Lower lobe of right lung (tissue), 2 donors: ENCODE measurements around the gene DIS3L2. TPM values are rescaled to one million over a fixed set of nuclear protein-coding genes. Genes with fewer than 3 reads are reported as not detected.
"Not testable (repeated sequence)": the region's sequence is repeated elsewhere in the genome, so short reads cannot be mapped to it uniquely, and the experiment has no call there.

Source experiments
- ATAC-seq, 2 donors: fragments of 200-7000 bp; cut with Tn5 transposase; one replicate each; pipeline ENCODE4 v1.9.1; 2020 to 2022; ENCODE audit warnings: mild to moderate bottlenecking in 2 of 2, moderate library complexity in 2 of 2
- DNase-seq: peaks from one replicate; pipeline ENCODE4 v3.0.0-alpha.2; 2020
- H3K27ac ChIP-seq: fragments of 200-600 bp; one replicate; pipeline ENCODE4 v1.8.0; 2022
- H3K27me3 ChIP-seq: fragments of 200-600 bp; one replicate; pipeline ENCODE4 v1.8.0; 2022; ENCODE audit warnings: low read depth
- H3K36me3 ChIP-seq: fragments of 200-600 bp; one replicate; pipeline ENCODE4 v1.8.0; 2022; ENCODE audit warnings: mild to moderate bottlenecking
- H3K4me1 ChIP-seq: fragments of 200-600 bp; one replicate; pipeline ENCODE4 v1.8.0; 2022
- H3K4me3 ChIP-seq: fragments of 200-600 bp; one replicate; pipeline ENCODE4 v1.8.0; 2022; ENCODE audit warnings: mild to moderate bottlenecking
- H3K9me3 ChIP-seq: fragments of 200-600 bp; one replicate; pipeline ENCODE4 v1.8.0; 2022
- intact Hi-C: fragments of 100-400 bp; cut with DNase I; formaldehyde crosslinking; loops from one replicate; pipeline ENCODE4 v1.11.0; 2022
- total RNA-seq: library from RNA; stranded (reverse); fragmentation: NEBNext Ultra II Directional; extraction: Animal tissue kit (Norgen Biotek cat#: 25700); gene quantifications from one replicate; pipeline ENCODE4 v1.2.1, GENCODE V29; 2021
- TF ChIP-seq, protein P1 (sequence below): fragments of 200-600 bp; IDR thresholded peaks from one replicate; pipeline ENCODE4 v1.8.0; 2022; ENCODE audit warnings: antibody characterized with exemption, mild to moderate bottlenecking
- donor health status: DM: no; HTN: yes; CAD: no; lungs with severe emphysema.

The DIS3L2 gene
- total RNA-seq, 1 donor from 2014 or later: 34.4 TPM

DNA sequence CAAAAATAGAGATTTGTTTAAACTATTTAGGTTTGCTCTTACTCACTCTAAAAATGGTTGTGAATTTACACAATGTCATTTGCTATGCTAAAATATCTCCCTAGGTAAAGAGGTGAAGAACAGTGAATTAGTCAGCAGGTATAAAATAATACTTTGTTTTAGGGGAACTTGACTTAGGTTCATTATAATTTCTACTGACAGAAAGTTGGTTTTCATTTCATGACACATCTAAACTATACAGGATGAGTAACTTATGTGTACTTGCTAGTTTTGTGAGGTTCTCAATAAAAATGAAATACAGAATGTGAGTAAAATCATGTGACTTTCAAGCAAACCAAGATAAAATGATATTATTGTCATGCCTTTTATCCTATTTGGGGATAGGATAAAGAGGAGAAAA lies 66.0 kb downstream of the DIS3L2 start:
- Histone ChIP-seq H3K27me3 (no peaks in the 10 kb centered on the region), H3K4me3 (no peak overlapping the region), H3K9me3 (no peaks in the 10 kb centered on the region), H3K4me1 (no peaks in the 10 kb centered on the region), H3K36me3 (peaks cover 52% of the 10 kb centered on the region), H3K27ac (no peak overlapping the region)
- intact Hi-C loops: no loop called here
- no peak for ATAC-seq
- TF ChIP-seq, protein P1, sequence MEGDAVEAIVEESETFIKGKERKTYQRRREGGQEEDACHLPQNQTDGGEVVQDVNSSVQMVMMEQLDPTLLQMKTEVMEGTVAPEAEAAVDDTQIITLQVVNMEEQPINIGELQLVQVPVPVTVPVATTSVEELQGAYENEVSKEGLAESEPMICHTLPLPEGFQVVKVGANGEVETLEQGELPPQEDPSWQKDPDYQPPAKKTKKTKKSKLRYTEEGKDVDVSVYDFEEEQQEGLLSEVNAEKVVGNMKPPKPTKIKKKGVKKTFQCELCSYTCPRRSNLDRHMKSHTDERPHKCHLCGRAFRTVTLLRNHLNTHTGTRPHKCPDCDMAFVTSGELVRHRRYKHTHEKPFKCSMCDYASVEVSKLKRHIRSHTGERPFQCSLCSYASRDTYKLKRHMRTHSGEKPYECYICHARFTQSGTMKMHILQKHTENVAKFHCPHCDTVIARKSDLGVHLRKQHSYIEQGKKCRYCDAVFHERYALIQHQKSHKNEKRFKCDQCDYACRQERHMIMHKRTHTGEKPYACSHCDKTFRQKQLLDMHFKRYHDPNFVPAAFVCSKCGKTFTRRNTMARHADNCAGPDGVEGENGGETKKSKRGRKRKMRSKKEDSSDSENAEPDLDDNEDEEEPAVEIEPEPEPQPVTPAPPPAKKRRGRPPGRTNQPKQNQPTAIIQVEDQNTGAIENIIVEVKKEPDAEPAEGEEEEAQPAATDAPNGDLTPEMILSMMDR: no peak
- DNase-seq: no peak

DNA sequence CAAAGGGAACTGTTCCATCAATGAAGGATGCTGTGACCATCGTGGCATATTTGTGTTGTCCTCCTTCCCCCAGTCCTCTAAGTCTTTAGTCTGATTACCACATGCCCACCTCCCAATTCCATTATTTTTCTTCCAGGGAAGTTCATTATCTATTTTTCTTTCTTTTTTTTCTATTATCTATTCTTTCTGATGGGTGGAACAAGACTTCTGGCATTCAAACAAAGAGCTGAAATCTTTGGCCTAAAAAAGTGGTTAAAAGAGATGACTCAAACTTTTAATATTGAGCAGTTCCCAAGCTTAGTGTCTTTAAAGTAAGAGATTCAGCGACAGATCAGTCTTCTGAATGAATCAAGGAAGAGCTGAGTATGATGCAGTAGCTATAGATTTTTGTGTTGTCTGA lies 66.6 kb downstream of the DIS3L2 start:
- TF ChIP-seq, protein P1: no peak
- no peaks in the 10 kb centered on the region for H3K9me3 ChIP-seq
- H3K4me3 ChIP-seq: no peak overlapping the region
- H3K27me3 ChIP-seq: no peaks in the 10 kb centered on the region
- intact Hi-C loops: no loop called here
- ATAC-seq (no peak), DNase-seq (no peak)
- no peak overlapping the region for H3K27ac ChIP-seq
- no peaks in the 10 kb centered on the region for H3K4me1 ChIP-seq
- H3K36me3 ChIP-seq: peaks cover 48% of the 10 kb centered on the region

DNA sequence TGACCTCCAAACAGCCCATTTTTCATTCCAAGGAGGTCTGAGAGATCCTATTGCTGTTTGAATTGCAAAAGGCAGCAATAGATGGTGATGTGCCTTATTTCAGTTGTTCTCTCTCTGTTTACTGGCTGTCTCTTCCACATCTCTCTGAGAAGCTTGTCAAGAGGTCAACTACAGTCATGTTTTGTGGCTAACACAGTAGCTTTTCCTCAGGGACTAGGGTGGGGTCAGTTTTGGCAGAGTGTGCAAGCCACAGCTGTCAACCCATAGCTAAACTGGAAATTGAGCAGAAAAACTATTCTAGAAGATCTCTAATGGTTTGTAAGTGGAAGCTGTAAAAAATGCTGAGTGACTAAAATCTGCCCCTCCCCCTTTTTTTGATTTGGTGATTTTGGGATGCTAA lies 67.1 kb downstream of the DIS3L2 start:
- intact Hi-C loops: no loop called here
- DNase-seq: no peak
- Histone ChIP-seq H3K4me3 (no peak overlapping the region), H3K9me3 (no peaks in the 10 kb centered on the region), H3K27ac (no peak overlapping the region), H3K27me3 (no peaks in the 10 kb centered on the region), H3K36me3 (peaks cover 43% of the 10 kb centered on the region), H3K4me1 (no peaks in the 10 kb centered on the region)
- TF ChIP-seq, protein P1: no peak
- ATAC-seq: no peak

DNA sequence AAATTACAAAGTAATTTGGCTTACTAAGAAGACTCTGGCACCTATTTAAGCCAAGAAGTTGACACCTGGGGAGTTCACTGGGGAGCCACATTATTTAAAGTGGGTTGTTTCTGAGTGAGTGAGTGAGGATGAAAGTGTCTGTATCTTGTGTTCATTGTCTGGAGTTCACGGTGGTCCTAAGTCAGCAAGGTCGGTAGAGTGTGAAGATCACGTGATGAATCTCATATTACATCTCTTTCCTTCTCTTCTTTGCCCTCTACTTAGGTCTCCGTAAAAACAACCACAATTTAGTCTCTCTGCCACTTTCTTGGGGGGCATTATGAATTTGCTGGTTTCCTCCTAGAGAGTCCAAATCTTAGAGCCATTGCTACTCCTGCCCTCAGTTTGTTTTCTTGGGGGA lies 67.8 kb downstream of the DIS3L2 start:
- Histone ChIP-seq H3K36me3 (peaks cover 35% of the 10 kb centered on the region), H3K27me3 (no peaks in the 10 kb centered on the region), H3K4me3 (no peak overlapping the region), H3K9me3 (no peaks in the 10 kb centered on the region), H3K27ac (no peak overlapping the region), H3K4me1 (no peaks in the 10 kb centered on the region)
- intact Hi-C loops: no loop called here
- ATAC-seq (no peak), DNase-seq (no peak)
- TF ChIP-seq, protein P1: no peak

DNA sequence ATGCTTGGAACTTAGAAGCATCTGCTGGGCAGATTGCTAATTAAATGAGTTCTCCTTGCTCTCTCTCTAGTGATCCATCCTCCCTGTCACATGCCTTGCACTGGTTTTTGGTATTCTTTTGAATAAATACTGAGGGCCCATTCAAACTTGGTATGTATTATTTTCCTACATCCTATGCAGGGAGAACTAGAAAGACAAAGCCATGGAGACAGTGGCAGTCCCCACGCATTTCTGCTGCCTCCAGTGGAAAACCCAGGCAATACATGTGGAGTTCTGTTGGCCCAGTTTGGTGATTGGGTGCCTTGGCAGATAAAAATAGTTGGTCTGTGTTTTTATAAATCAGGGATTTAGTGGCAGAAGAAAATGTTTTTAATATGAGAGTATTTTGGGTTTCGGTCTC lies 68.7 kb downstream of the DIS3L2 start:
- intact Hi-C loops: no loop called here
- Histone ChIP-seq H3K27me3 (no peaks in the 10 kb centered on the region), H3K36me3 (peaks cover 27% of the 10 kb centered on the region), H3K4me1 (no peaks in the 10 kb centered on the region), H3K9me3 (peaks cover 7% of the 10 kb centered on the region), H3K4me3 (no peak overlapping the region), H3K27ac (no peak overlapping the region)
- DNase-seq: no peak
- no peak for ATAC-seq
- TF ChIP-seq, protein P1: peak; percentile 17

DNA sequence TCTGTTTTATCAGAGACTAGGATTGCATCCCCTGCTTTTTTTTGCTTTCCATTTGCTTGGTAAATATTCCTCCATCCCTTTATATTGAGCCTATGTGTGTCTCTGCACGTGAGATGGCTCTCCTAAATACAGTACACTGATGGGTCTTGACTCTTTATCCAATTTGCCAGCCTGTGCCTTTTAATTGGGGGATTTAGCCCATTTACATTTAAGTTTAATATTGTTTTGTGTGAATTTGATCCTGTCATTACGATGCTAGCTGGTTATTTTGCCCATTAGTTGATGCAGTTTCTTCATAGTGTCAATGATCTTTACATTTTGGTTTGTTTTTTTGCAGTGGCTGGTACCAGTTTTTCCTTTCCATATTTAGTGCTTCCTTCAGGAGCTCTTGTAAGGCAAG lies 73.8 kb downstream of the DIS3L2 start:
- DNase-seq, H3K4me3 ChIP-seq, H3K27me3 ChIP-seq, H3K4me1 ChIP-seq, H3K27ac ChIP-seq, intact Hi-C loops, ATAC-seq: not testable (repeated sequence)
- Histone ChIP-seq H3K36me3 (peaks cover 13% of the 10 kb centered on the region), H3K9me3 (peaks cover 11% of the 10 kb centered on the region)

DNA sequence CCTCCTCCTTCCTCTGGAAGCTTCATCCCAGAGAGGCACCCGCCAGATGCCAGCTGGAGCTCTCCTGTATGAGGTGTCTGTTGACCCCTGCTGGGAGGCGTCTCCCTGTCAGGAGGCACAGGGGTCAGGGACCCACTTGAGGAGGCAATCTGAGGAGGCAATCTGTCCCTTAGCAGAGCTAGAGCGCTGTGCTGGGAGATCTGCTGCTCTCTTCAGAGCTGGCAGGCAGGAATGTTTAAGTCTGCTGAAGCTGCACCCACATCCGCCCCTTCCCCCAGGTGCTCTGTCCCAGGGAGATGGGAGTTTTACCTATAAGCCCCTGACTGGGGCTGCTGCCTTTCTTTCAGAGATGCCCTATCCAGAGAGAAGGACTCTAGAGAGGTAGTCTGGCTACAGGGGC lies 75.4 kb downstream of the DIS3L2 start:
- DNase-seq, intact Hi-C loops, H3K4me1 ChIP-seq, H3K36me3 ChIP-seq, H3K27ac ChIP-seq, ATAC-seq, H3K4me3 ChIP-seq, H3K27me3 ChIP-seq: not testable (repeated sequence)
- H3K9me3 ChIP-seq: peaks cover 11% of the 10 kb centered on the region
